Liver (tissue), 4 donors: Measurements from ENCODE around the gene CD276. TPM values are rescaled to one million over a fixed set of nuclear protein-coding genes. Genes with fewer than 3 reads are reported as not detected.

Experiments
- polyA plus RNA-seq, 2 donors: library from polyadenylated mRNA; stranded (reverse) in 1 of 2; unstranded in 1 of 2; fragments of 200-250 nt in 1 of 2; fragments of >200 nt in 1 of 2; fragmentation: Nextera tagmentation in 1 of 2; extraction: Ambion mirVana in 1 of 2; gene quantifications; one replicate each; pipeline versions ENCODE4 v1.2.1 to v1.2.3, GENCODE V29; 2013 to 2015
- total RNA-seq, 2 donors: library from RNA; depleted of rRNA; stranded (reverse); fragments of >200 nt; gene quantifications; one replicate each; pipeline ENCODE4 v1.2.3, GENCODE V29; 2014
- donor health status: healthy.
- donor health status: healthy.
- donor health status: healthy.

Gene CD276
- total and polyA plus RNA-seq, 4 donors: 12.9 to 37.9 (median 25.1) TPM

Other genes with a start within 250 kb of the CD276 start
- not detected for gene REC114, start 241.2 kb upstream of the CD276 start, total RNA-seq
- gene REC114, start 241.2 kb upstream of the CD276 start, polyA plus RNA-seq: not detected
- gene NPTN, start 51.0 kb upstream of the CD276 start, total RNA-seq: 10 to 100 TPM; 28.4 to 42.4 TPM
- 10 to 100 TPM; 16.8 to 39.4 TPM for gene NPTN, start 51.0 kb upstream of the CD276 start, polyA plus RNA-seq
- under 1 TPM; 0.25 to 0.37 TPM for gene INSYN1, start 69.0 kb downstream of the CD276 start, total RNA-seq
- under 1 TPM in 1 of 2 donors, not detected in 1; 0.16 TPM for gene INSYN1, start 69.0 kb downstream of the CD276 start, polyA plus RNA-seq
- not detected for gene TBC1D21, start 189.2 kb downstream of the CD276 start, total RNA-seq
- not detected for gene TBC1D21, start 189.2 kb downstream of the CD276 start, polyA plus RNA-seq
- gene LOXL1, start 242.1 kb downstream of the CD276 start, total RNA-seq: 1 to 10 TPM; 1.4 to 2.0 TPM
- under 1 TPM in 1 of 2 donors, not detected in 1; 0.67 TPM for gene LOXL1, start 242.1 kb downstream of the CD276 start, polyA plus RNA-seq